CD1c-positive myeloid dendritic cell (primary cell): ENCODE measurements around the gene DLGAP4.

ENCODE experiments used
- DNase-seq: peaks from one replicate; pipeline ENCODE4 v3.0.0-alpha.2; 2016; ENCODE audit errors: extremely low spot score

DLGAP4 gene, protein sequence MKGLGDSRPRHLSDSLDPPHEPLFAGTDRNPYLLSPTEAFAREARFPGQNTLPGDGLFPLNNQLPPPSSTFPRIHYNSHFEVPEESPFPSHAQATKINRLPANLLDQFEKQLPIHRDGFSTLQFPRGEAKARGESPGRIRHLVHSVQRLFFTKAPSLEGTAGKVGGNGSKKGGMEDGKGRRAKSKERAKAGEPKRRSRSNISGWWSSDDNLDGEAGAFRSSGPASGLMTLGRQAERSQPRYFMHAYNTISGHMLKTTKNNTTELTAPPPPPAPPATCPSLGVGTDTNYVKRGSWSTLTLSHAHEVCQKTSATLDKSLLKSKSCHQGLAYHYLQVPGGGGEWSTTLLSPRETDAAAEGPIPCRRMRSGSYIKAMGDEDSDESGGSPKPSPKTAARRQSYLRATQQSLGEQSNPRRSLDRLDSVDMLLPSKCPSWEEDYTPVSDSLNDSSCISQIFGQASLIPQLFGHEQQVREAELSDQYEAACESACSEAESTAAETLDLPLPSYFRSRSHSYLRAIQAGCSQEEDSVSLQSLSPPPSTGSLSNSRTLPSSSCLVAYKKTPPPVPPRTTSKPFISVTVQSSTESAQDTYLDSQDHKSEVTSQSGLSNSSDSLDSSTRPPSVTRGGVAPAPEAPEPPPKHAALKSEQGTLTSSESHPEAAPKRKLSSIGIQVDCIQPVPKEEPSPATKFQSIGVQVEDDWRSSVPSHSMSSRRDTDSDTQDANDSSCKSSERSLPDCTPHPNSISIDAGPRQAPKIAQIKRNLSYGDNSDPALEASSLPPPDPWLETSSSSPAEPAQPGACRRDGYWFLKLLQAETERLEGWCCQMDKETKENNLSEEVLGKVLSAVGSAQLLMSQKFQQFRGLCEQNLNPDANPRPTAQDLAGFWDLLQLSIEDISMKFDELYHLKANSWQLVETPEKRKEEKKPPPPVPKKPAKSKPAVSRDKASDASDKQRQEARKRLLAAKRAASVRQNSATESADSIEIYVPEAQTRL

DNA sequence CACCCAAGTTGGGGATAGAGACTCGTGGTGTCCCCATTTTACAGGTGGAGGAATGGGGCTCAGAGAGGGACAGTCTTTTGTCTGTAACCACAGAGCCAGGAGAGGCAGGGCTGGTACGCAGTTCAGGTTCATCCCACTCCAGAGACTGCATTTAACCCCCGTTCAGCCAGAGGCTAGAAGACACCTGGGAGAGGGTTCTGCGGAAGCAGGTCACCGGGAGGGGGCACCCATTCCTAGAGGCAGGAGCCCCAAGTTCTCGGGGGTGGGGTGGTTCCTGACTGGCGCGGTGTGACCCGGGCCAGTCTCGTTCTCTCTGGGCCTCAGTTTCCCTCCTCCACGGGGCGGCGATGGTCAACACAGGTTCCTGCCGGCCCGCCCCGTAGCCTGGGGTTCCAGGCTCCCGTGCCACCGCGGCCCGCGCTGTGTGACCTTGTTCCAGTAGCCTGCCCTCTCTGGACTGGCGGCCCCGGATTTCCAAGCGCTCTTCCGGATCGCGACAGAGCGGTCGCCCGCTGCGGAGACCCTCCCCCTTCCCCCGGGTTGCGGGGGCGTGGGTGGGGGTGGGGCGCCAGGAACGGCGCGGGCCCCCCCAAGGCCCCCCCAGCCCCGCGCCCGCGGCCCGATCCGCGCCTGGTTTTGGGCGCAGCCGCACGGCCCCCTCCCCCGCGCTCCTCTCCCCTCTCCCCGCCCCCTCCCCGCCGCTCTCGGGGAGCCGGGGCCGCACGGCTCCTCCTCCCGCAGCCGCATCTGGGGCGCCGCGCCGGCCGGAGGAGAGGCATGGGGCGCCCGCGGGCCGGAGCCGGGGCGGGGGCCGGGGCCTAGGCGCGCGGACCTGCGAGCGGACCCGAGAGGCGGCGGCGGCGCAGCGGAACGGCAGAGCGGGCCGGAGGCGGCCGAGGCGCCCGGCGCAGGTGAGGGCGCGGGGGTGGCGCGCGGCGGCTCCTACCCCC, at the start of gene DLGAP4:
Gene DLGAP4, plus strand, starts transcription at position 738 of the 950 bp plus-strand sequence. CDS start 125,379 bp downstream, outside the sequence.
- no peak for DNase-seq

DNA sequence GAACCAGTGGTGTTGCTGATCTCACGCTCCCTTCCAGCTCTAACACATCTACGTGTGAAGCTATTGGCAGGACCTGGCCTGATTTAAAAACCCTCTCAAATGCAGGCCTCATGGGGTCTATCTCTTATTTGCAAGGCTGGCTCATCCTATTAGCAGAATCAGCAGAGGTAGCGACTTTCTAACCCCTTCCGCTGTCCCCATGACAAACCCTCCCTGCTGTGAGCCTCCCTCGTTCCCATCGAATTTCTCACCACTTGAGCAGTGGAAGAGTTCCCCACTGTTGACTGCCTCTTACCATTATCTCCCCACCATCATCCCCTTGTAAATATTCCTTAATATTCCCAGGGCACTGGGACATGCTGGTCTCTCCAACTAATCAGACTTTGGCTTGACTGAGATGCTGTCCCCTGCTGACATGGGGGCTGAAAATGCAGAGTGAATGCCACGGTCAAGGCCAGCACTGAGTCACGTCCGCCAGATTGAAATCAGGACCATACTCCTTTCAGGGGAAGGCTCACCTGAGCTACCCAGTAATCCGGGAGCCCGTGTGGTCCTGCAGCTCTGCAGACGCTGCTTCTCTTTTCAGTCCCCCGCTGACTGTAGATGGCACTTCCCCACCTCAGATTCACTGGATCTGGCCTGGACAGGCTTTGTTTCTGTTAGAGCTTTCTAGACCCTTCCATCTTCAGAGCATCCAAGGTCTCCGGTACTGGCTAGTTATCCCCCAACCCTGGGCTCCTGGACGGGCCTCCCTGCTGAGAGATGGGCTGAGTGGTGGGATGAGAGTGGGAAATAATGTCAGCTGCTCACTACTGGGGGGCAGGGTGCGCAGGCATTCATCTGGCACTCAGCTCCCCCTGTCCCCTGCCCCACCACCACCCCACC, 46.7 kb upstream of the DLGAP4 start:
- no peak for DNase-seq

DNA sequence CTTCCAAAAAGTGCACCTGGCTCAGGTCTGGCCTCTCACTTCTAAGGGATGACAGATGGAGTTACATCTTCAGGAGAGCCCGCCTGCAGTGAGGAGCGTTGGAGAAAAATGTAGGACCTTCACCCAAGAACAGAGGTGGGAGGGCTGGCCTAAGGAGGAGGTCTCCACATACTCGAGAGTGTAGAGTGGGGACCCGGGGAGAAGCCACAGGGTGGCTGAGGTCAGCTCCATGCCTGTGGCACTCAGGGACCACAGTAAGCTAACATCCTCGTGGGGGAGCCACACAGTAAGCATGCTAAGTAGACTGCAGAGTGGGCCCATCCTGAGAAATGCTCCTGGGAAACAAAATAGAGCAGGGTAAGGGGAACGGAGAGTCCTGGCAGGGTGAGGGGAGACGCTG, 45.8 kb upstream of the DLGAP4 start:
- DNase-seq = no peak

DNA sequence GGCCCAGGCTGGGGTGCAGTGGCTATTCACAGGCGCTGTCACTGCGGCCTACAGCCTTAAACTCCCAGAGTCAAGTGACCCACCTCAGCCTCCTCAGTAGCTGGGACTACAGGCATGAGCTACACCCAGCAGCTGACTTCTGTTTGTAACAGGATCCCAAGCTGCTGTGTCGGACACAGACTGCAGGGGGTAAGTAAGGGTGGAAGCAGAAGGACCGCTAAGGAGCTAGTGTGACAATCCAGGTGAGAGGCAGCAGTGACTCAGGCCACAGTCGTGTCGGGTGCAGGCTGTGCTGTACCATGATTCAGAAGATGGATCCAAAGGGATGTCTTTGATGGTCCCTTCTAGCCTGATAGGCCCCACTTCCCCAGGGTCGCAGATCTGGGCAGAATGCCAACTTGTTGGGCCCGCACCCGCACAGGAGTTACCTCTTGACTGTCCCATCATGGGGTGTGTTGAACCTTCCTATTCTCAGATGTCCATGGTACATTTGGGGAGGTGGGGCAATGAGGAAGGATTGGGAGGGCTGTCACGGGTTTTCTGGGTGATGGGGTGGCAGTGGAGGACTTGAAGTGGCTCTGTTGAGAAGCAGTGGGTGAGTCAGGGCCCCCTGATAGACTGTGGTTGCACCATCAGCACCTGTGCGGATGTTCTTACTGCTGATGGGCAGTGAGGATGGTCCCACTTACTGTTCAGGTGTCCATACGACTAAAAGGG, 44.6 kb upstream of the DLGAP4 start:
- no peak for DNase-seq

DNA sequence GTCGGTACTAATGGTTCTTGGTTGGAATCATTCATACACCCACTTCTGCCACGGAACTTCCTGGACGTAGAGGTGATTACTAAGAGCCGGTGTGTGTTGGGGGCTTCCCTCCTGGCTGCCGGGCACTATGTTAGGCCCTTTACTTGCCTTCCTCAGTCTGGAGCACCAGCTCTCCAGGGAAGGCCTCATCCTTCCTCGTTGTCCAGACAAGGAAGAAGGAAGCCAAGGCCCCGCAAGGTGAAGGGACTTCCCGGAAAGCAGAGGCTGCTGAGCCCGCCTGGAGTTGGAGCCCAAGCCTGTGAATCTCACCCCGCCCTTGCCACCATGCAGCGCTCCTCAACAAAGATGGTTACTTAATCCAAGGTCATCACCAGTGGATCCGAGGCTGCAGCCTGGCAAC, 43.7 kb upstream of the DLGAP4 start:
- DNase-seq = no peak

DNA sequence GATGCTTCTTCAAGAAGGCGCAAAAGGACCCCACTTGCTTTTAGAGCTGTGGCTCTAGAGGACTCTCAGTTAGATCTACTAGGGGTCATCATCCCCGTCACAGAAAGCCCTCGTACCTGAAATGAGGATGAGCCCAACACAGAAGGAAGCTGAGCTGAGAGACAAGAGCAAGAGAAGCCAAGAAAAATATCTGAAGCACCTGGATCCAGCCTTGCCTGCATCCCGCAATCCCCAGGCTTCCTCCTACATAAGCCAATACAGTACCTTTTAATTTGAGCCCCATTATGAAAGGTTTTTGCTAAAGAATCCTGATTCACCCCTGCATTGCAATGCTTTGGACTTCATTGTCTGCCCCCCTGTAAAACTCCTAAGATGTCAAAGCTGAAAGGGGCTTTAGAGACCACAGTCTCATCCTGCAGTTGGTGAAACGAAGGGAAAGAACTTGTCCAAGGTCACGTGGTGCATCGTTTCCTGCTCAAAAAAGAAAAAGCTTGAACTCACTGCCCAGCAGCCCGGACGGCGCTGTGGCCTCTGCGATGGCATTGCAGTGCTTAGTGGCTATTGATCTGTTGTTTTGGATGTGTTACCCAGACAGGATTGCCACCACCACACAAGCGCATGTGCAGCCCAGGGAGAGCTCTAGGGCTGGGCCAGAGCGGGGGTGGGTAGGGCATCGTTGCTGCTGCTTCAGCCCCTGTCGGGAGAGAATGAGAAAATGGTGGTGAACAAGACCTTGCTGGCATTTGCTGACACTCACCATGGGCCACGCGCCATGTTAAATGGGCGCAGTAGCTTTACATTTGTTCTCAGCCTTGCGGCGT, 41.5 kb upstream of the DLGAP4 start:
- DNase-seq = no peak

DNA sequence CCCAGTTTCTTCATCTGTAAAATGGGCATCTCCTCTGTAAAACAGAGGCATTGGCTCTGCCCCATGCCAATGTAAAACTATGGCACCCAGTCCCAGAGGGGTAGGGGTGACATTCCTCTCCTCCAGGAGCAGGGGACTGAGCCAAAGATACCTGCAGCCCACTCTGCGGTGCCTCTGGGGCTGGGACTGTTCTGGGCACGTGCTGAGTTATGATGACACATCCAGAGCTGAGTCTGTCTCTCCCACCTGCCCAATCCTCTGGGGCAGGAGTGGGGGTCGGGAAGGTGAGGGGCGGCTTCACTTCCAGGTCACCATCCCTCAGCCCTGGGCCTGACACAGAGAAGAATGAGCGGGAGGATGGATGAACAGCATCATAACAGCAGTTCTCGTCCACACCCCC, 40.0 kb upstream of the DLGAP4 start:
- no peak for DNase-seq

DNA sequence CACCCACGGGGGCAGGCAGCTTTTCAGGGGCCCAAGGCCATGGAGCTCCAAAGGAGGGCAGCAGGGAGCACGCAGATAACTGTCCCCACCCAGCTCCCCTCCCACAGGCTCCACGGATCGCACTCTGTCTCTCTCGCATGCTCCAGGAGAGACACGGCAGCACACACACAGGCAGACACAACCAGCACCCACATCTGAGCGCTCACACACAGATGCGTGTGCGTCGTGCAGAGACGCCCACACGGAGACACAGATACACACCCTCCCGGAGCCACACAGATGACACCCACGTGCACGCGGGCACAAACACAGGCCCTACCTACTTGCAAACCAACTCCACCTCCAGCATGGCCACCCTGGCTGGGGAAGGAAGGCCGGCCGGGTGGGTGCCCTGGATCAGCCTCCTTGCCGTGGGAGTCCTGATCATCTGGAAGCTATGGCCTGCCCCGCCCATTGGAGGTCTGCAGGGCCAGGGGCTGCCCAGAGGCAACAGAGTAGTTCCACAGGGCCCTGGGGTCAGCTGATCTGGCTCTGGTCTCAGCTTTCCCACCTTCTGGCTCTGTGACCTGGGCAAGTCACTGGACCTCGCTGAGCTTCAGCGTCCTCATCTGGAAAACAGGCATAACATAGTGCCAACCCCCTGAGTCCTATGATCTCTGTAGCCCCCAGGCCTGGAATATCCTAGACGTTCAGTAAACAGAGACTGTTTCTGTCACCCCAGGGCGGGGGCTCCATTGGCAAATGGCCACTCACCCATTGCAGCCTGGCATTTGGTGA, 38.3 kb upstream of the DLGAP4 start:
- no peak for DNase-seq

DNA sequence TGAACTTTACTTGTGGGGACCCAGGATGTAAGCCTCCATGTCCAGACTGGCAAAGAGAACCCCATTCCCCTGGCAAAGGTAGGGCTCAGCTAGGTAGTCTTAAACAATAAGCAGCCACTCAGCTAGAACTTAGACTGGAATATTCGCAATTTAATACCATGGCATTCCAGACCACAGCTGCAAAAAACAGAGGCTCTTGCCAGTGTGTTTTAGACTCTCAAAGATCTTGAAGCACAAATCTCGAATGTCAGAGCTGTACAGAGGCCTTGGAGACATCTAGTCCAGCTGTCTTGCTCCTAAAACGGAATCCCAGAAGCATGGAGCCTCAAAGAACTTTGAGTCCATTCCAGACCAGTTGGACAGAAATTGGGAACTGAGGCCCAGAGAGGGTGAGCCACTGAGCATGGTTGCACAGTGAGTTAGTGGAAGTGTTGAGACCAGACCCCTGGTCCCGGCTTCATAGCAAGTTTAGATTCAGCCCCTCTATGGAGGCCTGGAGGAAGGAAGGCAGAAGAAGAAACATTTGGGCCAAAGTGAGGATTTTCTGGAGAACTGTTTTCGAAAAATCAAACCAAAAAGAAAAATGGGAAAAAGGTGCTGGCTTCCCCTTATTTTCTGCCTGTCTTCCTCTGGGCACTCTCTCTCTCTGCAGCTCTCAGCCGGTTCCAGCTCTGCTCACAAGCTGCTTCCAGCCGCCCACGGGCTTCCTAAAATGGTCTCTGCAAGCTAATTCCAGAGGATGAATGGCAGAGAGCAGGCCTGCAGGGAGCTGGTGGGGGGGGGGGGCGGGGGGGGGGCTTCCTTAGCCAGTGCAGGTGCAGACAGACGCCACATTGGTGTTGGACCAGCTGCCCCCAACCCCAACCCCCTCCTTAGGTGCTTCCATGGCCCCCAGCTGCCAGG, 37.4 kb upstream of the DLGAP4 start:
- no peak for DNase-seq

DNA sequence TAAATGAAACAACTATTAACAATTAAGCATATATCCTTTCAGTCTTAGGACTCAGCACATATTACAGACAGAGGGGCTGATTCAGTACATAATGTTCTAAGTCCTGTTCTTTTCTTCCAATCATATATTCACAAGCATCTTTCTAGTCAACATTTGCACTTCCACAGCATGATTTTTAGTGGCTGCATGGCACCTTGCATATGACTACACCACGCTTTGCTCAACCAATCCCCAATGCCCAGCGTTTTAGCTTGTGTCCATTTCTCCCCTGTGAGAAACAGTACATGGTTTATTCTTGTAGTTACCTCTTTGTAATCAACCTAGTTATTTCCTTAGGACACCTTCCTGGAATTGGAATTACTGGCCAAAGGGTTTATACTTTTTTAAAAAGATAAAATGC, 36.6 kb upstream of the DLGAP4 start:
- no peak for DNase-seq

DNA sequence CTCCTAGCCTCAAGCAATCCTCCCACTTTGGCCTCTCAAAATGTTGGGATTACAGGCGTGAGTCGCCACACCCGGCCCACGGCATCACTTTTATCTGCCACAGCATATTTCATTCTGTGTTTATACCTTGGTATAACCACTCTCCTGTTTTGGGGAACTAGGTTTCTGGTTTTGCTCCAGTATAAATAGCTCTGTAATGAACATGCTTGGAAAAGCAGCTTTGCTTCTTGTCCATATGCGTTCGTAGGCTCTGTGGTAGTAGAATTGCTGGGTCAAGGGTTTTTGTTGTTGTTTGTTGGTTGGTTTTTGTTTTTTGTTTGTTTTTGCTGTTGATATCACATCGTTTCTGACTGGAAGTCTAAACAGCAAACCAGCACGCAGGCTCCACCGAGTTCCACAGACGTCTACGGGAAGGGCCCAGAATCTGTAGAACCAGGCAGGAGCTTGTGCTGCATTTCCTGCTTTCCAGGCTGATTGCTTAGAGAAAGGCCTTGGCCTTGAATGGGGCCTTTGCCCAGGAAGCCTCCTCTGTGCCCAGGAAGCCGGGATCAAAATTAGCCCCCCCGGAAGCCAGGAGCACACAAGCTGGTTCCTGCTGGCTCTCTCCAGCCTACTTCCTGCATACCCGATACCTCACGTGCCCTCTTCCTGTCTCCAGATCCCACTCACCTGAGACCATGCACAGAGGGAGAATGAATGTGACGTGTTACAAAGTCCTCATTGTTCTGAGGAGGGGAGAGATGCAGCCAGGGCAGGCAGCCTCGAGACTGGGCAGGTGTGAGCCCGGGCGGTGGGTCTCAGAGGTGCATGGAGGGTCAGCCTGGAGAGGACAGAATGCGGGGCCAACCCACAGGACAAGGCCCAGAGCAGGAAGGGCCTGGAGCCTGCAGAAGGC, 35.1 kb upstream of the DLGAP4 start:
- DNase-seq = no peak

DNA sequence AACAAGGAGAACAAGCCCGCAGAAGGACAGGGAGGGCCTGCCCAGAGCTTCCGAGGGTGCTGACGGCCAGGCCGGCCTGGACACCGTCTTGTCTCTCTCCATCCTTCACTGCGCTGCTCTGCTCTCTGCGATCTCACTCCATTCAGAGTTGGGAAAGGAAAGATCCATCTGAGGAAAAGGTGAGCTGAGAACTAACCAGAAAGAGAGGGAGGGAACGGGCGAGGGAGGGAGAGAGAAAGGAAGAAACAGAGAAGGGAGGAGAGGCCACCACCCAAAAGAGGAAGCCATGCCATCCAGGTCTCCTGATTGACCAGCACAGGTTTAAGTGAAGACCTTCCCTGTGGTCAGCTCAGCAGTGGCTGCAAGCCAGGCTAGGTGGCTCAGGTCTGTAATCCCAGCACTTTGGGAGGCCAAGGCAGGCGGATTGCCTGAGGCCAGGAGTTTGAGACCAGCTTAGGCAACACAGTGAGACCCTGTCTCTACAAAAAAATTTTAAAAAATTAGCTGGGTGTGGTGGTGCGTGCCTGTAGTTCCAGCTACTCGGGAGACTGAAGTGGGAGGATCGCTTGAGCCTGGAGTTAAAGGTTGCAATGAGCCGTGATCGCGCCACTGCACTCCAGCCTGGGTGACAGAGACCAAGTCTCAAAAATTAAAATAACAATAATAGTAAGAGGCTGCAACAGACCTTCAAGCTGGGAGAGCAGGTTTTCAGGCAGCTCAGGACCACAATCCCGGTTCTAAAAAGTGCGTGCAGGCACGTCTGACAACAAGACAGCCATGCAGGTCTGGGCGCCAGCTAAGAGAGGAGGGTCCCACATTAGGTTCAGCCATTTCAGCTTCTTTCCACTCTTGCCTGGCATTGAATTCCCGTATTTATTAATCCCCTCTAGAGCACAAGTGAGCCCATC, 34.2 kb upstream of the DLGAP4 start:
- DNase-seq = no peak

DNA sequence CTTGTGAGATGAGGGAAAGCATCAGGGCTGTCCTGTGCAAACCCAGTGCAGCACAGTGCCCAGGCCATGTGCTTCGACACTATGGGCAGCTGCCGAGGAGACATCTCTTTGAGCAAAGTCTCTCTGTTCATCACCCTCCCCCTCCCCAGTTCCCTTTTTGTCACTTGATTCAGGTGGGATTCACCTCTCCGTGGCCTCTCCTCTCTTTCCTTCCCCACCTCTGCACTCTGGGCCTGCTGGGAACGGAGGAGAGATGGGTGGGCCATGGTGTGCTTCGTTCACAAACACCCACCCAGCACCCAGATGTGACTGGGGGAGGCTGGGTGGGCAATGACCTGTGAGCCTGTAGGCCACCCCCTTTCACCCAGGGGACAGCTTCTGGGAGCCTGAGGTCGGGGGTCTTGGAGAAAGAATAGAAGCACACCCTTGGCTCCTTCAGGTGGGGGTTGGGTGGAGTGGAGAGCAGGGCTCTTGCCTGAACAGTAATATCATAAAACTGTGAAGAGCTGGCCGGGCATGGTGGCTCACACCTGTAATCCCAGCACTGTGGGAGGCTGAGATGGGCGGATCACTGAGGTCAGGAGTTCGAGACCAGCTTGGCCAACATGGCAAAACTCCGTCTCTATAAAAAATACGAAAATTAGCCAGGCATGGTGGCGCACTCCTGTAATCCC, 33.5 kb upstream of the DLGAP4 start:
- no peak for DNase-seq

DNA sequence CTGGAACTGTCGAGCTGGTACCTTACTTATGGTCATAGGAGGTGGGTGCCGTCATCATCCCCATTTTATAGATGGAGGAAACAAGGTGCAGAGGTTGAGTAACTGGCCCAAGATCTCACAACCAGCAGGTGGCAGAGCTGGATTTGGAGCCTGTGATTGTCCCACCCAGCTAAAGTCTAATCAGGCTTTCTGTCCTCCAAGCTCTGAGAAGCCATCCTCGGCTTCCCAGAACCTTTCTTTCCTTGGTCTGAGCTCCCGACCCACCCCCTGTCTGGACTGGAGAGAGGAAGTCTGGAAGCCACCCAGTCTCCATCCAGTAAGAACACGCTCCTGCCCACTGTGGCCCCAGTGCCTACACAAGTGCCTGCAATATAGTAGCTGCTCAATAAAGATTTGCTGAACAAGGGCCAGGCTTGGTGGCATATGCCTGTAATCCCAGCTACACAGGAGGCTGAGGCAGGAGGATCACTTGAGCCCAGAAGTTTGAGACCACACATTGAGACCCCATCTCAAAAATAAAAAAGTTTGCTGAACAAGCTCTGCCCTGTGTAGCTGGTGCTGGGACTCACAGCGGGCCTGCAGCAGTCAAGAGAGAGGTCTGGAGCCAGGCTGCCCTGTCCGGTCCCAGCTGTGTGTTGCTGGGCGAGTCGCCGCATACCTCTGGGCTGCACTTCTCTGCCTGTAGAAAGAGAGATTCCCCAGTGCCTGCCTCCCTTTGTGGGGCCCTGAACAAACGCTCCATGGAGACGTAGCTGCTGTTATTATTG, 32.5 kb upstream of the DLGAP4 start:
- no peak for DNase-seq
